SK-N-SH (cell line): ENCODE results near the gene SEMA4B.

Experiments used
- CTCF ChIP-seq: fragments of 200-600 bp; sonication (generic); IDR thresholded peaks from 2 replicates; pipeline ENCODE4 v1.6.1; 2017; ENCODE audit warnings: antibody characterized with exemption, mild to moderate bottlenecking, moderate library complexity
- EP300 ChIP-seq, 2 experiments: IDR thresholded peaks; 2 replicates each; pipeline versions ENCODE4 v1.4.0 to v1.6.1; 2012; ENCODE audit warnings: borderline replicate concordance in 1 of 2, low read depth in 1 of 2, low read length in 1 of 2
- MAX ChIP-seq: IDR thresholded peaks from 2 replicates; pipeline ENCODE4 v1.4.0; 2012; ENCODE audit warnings: low read depth
- MXI1 ChIP-seq: IDR thresholded peaks from 2 replicates; pipeline ENCODE4 v1.6.1; 2012; ENCODE audit warnings: mild to moderate bottlenecking, low read depth, low read length, improper control_type of control experiment
- NFIC ChIP-seq: IDR thresholded peaks from 2 replicates; pipeline ENCODE4 v1.4.0; 2012; ENCODE audit warnings: borderline replicate concordance
- RAD21 ChIP-seq: IDR thresholded peaks from 2 replicates; pipeline ENCODE4 v1.6.1; 2012; ENCODE audit warnings: mild to moderate bottlenecking, low read length
- REST ChIP-seq: IDR thresholded peaks from 2 replicates; pipeline ENCODE4 v1.6.1; 2012; ENCODE audit warnings: mild to moderate bottlenecking, low read depth, low read length, moderate library complexity
- ZBTB33 ChIP-seq: IDR thresholded peaks from 2 replicates; pipeline ENCODE4 v1.4.0; 2012; ENCODE audit warnings: low read depth, borderline replicate concordance

GRCh38 chr15:90261811-90262210, 60.7 kb downstream of the SEMA4B start:
- TF ChIP-seq REST (no peak), EP300 (IDR thresholded peaks at IDR 0.05; ENCODE audit: borderline replicate concordance in 1 of 2, low read depth in 1 of 2, low read length in 1 of 2) (no peak), MXI1 (no peak), NFIC (no peak), ZBTB33 (no peak), CTCF (no peak), MAX (no peak), RAD21 (no peak)
